HEK293 (cell line): Measurements from ENCODE around the gene SRPRB.

Source experiments
- CTCF ChIA-PET: fragments of 350-600 bp; formaldehyde crosslinking; extraction: SDS; loops from one replicate; lab custom pipeline; 2021; ENCODE audit warnings: antibody characterized with exemption; lab: Yijun Ruan, JAX
- POLR2A ChIA-PET: fragments of 300-600 bp; formaldehyde crosslinking; extraction: SDS; loops from one replicate; lab custom pipeline; 2020; ENCODE audit warnings: antibody characterized with exemption, inconsistent platforms; lab: Yijun Ruan, JAX
- H3K27ac ChIP-seq: fragments of 200-500 bp; sonication (Bioruptor generic); 2 replicates; pipeline ENCODE4 v1.5.1; 2014; ENCODE audit warnings: low read depth, low read length, control low read depth, inconsistent platforms; ENCODE audit errors: extremely low read depth
- H3K36me3 ChIP-seq, 2 experiments: fragments of 200-500 bp in 1 of 2; sonication (Bioruptor generic) in 1 of 2; 1 replicate in 1 of 2; 2 replicates in 1 of 2; pipeline ENCODE4 v1.5.1; 2014 to 2017; ENCODE audit warnings: inconsistent platforms in 2 of 2, low read length in 2 of 2; ENCODE audit not compliant: control insufficient read depth in 2 of 2, insufficient read depth in 1 of 2
- H3K4me1 ChIP-seq: fragments of 200-500 bp; sonication (Bioruptor generic); 2 replicates; pipeline ENCODE4 v1.5.1; 2014; ENCODE audit warnings: mild to moderate bottlenecking, low read length, inconsistent platforms; ENCODE audit not compliant: control insufficient read depth, insufficient read depth
- H3K4me3 ChIP-seq: 2 replicates; pipeline ENCODE4 v1.5.1; 2011; ENCODE audit warnings: low read depth, mild to moderate bottlenecking, control low read depth, low read length, moderate library complexity
- H3K9me3 ChIP-seq: fragments of 200-500 bp; sonication (Bioruptor generic); 2 replicates; pipeline ENCODE4 v1.5.1; 2014; ENCODE audit warnings: low read depth, low read length, inconsistent platforms; ENCODE audit not compliant: control insufficient read depth, insufficient read depth
- GLIS1 ChIP-seq: fragments of 450-650 bp; formaldehyde crosslinking; IDR thresholded peaks from 2 replicates; pipeline ENCODE4 v1.5.1; 2016; ENCODE audit warnings: missing biosample characterization, missing genetic modification characterization
- HIC1 ChIP-seq: fragments of 450-650 bp; formaldehyde crosslinking; IDR thresholded peaks from 2 replicates; pipeline ENCODE4 v1.5.1; 2016; ENCODE audit warnings: missing biosample characterization, missing genetic modification characterization
- PBX3 ChIP-seq: sonication (generic); formaldehyde crosslinking; IDR thresholded peaks from 2 replicates; pipeline ENCODE4 v1.8.1; 2022; ENCODE audit warnings: mild to moderate bottlenecking, moderate library complexity, missing genetic modification reagents
- SETDB1 ChIP-seq: IDR thresholded peaks from one replicate; pipeline ENCODE4 v1.6.1; 2017; ENCODE audit warnings: mild to moderate bottlenecking, low read length, moderate library complexity, mixed read lengths; ENCODE audit not compliant: insufficient read length
- SP2 ChIP-seq: fragments of 450-650 bp; formaldehyde crosslinking; IDR thresholded peaks from 2 replicates; pipeline ENCODE4 v1.5.1; 2016; ENCODE audit warnings: missing biosample characterization, missing genetic modification characterization
- TRIM28 ChIP-seq: IDR thresholded peaks from 2 replicates; pipeline ENCODE4 v1.6.1; 2011; ENCODE audit warnings: low read length, control low read depth, borderline replicate concordance
- ZNF174 ChIP-seq: fragments of 450-650 bp; formaldehyde crosslinking; IDR thresholded peaks from 2 replicates; pipeline ENCODE4 v1.5.0; 2017; ENCODE audit warnings: missing biosample characterization, mild to moderate bottlenecking, missing genetic modification characterization
- ZNF23 ChIP-seq: fragments of 450-650 bp; formaldehyde crosslinking; IDR thresholded peaks from 2 replicates; pipeline ENCODE4 v1.5.1; 2016; ENCODE audit warnings: missing biosample characterization, missing genetic modification characterization, borderline replicate concordance
- ZNF280D ChIP-seq: fragments of 450-650 bp; formaldehyde crosslinking; IDR thresholded peaks from 2 replicates; pipeline ENCODE4 v1.5.1; 2016; ENCODE audit warnings: missing biosample characterization, missing genetic modification characterization
- ZNF404 ChIP-seq: fragments of 450-650 bp; formaldehyde crosslinking; IDR thresholded peaks from 2 replicates; pipeline ENCODE4 v1.5.1; 2017; ENCODE audit warnings: missing biosample characterization, missing genetic modification characterization
- ZNF510 ChIP-seq: fragments of 450-650 bp; formaldehyde crosslinking; IDR thresholded peaks from 2 replicates; pipeline ENCODE4 v1.5.1; 2018; ENCODE audit warnings: mild to moderate bottlenecking, missing genetic modification characterization, missing biosample characterization; ENCODE audit not compliant: insufficient replicate concordance
- ZNF518A ChIP-seq: fragments of 450-650 bp; formaldehyde crosslinking; conservative IDR thresholded peaks from 2 replicates; pipeline ENCODE4 v1.5.1; 2016; ENCODE audit warnings: low read depth, missing biosample characterization, missing genetic modification characterization
- ZNF529 ChIP-seq: fragments of 450-650 bp; formaldehyde crosslinking; IDR thresholded peaks from 2 replicates; pipeline ENCODE4 v1.5.1; 2017; ENCODE audit warnings: missing genetic modification characterization, missing biosample characterization; ENCODE audit not compliant: insufficient replicate concordance
- ZNF530 ChIP-seq: fragments of 450-650 bp; formaldehyde crosslinking; IDR thresholded peaks from 2 replicates; pipeline ENCODE4 v1.5.1; 2016; ENCODE audit warnings: low read depth, missing biosample characterization, missing genetic modification characterization
- ZNF558 ChIP-seq: fragments of 450-650 bp; formaldehyde crosslinking; IDR thresholded peaks from 2 replicates; pipeline ENCODE4 v1.5.1; 2016; ENCODE audit warnings: missing biosample characterization, missing genetic modification characterization
- ZNF626 ChIP-seq: fragments of 450-650 bp; sonication (Bioruptor Pico); formaldehyde crosslinking; IDR thresholded peaks from 2 replicates; pipeline ENCODE4 v1.5.1; 2018; ENCODE audit warnings: missing biosample characterization, missing genetic modification characterization, inconsistent platforms
- ZNF660 ChIP-seq: fragments of 450-650 bp; IDR thresholded peaks from 2 replicates; pipeline ENCODE4 v1.5.1; 2018; ENCODE audit warnings: missing biosample characterization, mild to moderate bottlenecking, missing genetic modification characterization
- ZNF677 ChIP-seq: fragments of 450-650 bp; IDR thresholded peaks from 2 replicates; pipeline ENCODE4 v1.5.0; 2018; ENCODE audit warnings: missing biosample characterization, mild to moderate bottlenecking, missing genetic modification characterization, moderate library complexity
- ZNF76 ChIP-seq: fragments of 450-650 bp; formaldehyde crosslinking; IDR thresholded peaks from 2 replicates; pipeline ENCODE4; 2016; ENCODE audit warnings: low read depth, missing biosample characterization, missing genetic modification characterization, borderline replicate concordance
- ZNF777 ChIP-seq: fragments of 450-650 bp; formaldehyde crosslinking; IDR thresholded peaks from 2 replicates; pipeline ENCODE4 v1.5.1; 2017; ENCODE audit warnings: missing biosample characterization, missing genetic modification characterization, borderline replicate concordance

Gene SRPRB

GRCh38 chr3:133788024-133788423 is 17.6 kb upstream of the SRPRB start:
- no peaks in the 10 kb centered on the region for H3K4me1 ChIP-seq
- H3K36me3 ChIP-seq: no peaks in the 10 kb centered on the region
- H3K4me3 ChIP-seq: no peak overlapping the region
- ChIA-PET POLR2A (no interaction called here), CTCF (no interaction called here)
- TF ChIP-seq HIC1 (tag by site-specific recombination) (no peak), ZNF677 (tag by site-specific recombination) (no peak), ZNF23 (no peak), ZNF530 (tag by site-specific recombination) (no peak), ZNF174 (no peak), PBX3 (no peak), ZNF510 (tag by site-specific recombination) (no peak)
- no peak overlapping the region for H3K27ac ChIP-seq
- H3K9me3 ChIP-seq: no peaks in the 10 kb centered on the region

GRCh38 chr3:133792171-133792763 is 13.3 kb upstream of the SRPRB start:
- Histone ChIP-seq H3K4me1 (no peaks in the 10 kb centered on the region), H3K27ac (no peak overlapping the region), H3K4me3 (no peak overlapping the region), H3K36me3 (no peaks in the 10 kb centered on the region)
- ChIA-PET POLR2A (no interaction called here), CTCF (interaction anchor here (0.6 kb wide), 1 partner anchor 28 kb away, joined by 3 read pairs; no protein-coding TSS in a partner anchor)
- 0 out of 2 replicates have a peak, but pooled peaks have one; percentile 45 for TF ChIP-seq ZNF518A (tag by site-specific recombination)
- TF ChIP-seq ZNF76 (tag by site-specific recombination): no peak
- TF ChIP-seq ZNF529 (tag by site-specific recombination): peak; percentile 72
- TF ChIP-seq GLIS1 (tag by site-specific recombination): no peak
- peak; percentile 60; the same call in 1 of the 2 replicates for TF ChIP-seq ZNF626
- peak; percentile 100 for TF ChIP-seq SETDB1
- TF ChIP-seq TRIM28: peak; percentile 98
- no peak for TF ChIP-seq ZNF777 (tag by site-specific recombination)
- TF ChIP-seq ZNF660 (tag by site-specific recombination): no peak
- TF ChIP-seq ZNF404: no peak
- 0 out of 2 replicates have a peak, but pooled peaks have one; percentile 22 for TF ChIP-seq ZNF558 (tag by site-specific recombination)
- TF ChIP-seq SP2 (tag by site-specific recombination): no peak
- TF ChIP-seq ZNF280D (tag by site-specific recombination): peak; percentile 93
- TF ChIP-seq, all 188 proteins: peak for 7
- H3K9me3 ChIP-seq: no peaks in the 10 kb centered on the region
